Activated CD4-positive, alpha-beta T cell treated with anti-CD3 and anti-CD28 coated beads, Interleukin-10, Interleukin-2, amounts not matched to agents 100 ng/mL and 50 ng/mL, durations not matched to agents 16 hours and 8 hours (primary cell): ENCODE measurements around the gene PRKX.
"Not testable (repeated sequence)": the region's sequence is repeated elsewhere in the genome, so short reads cannot be mapped to it uniquely, and the experiment has no call there.

Experiments
- DNase-seq: peaks from one replicate; pipeline ENCODE4 v3.0.0-alpha.2; 2020

PRKX gene

DNA sequence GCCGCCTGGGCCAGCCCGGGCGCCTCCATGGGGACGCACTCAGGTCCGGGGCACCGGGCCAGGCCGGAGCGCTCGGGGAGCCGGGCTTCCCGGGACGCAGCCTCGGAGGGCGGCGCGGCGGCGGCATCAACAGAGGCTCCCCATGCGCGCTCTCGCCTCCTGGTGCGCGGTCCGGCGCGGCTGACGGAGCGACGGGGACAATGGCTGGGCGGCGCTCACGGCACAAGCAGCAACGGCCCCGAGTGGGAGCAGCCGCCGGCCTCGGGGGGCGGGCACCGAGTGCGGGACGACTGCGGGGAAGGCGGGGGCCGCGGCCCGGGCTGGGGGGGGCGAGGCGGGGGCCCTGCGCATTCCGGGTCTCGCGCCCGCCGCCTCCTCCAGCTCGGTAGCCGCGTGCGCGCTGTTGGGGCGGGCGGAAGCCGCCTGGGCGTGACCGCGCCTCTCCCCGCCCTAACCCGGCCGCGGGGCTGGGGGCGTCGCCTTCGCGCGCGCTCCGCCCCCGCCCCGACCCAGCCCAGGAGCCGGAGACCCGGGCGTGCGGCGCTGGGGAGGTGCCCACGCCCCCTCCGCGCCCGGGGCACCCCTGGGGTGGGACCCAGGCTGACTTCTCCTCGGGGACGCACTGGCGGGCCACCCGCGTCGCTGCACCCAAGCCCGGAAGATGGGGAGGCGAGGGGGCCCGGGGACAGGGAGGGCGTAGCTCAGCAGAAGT, at the start of gene PRKX:
Gene PRKX, minus strand, starts transcription at position 425 of the 712 bp plus-strand sequence. Its CDS starts 396 bp downstream, at position 29.
- peak; percentile 88 for DNase-seq

DNA sequence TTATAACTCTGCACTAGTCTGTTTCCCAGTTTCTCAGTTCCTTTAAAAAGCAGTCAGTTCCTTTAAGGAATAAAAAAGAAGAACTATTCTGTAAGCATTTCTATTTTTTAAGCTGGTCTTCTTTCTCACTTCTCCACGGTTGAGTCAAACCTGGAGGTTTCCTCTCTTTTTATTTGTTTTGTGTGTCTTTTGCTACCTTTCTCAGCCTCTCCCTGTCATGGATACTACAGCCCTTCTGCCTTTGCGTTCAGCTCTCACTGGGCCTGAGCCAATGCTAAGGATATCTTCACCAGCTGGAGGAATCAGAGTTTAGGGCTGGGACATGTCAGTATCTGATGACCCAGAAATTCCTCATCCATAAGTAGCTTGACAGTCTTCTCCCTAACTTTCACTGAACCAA, 49.7 kb upstream of the PRKX start:
- DNase-seq = no peak

DNA sequence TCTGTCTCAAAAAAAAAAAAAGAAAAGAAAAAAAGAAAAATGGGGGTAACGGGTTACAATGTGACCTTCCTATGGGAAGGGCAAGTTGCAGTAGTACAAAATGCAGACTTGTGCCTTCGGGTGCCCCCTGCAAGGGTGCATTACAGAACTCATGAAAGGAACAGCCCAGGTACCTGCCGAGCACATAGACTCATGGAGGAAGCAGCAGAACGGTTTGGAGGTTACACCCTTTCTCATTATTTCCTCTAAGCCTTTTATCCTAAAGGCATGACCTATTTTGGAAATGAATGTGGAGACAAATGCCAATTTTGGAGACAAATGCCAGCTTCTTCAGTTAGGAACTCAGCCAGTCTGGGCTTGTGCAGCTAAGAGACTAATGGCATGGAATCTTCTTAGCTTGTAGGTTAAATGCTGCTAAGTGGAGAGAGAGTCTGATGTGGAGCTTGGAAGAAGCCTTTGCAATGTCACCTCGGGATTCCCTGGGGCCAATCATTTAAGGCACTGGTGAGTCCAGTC, 44.1 kb upstream of the PRKX start:
- DNase-seq = no peak

DNA sequence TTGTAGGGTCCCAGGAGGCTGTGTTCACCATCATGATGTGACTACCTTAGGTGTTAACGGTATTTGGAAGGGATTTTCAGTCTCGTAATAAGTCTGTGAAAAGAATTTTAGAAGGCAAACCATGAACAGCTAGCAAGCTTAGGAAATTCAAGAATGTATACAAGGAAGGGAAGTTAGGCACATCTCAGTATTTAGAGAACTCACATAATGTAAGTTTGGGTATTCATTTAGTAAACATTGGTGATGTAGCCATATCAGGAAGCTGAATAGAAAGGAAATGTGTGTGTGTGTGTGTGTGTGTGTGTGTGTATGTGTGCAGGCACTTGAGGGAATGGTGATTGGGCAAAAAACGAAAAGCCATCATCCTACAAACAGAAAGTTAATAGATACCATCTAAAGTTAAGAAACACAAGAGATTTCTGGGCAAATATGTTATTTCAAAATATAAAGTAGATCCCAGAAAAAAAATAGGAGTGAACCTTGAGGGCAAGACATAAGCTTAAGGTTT, 34.7 kb upstream of the PRKX start:
- DNase-seq = no peak

DNA sequence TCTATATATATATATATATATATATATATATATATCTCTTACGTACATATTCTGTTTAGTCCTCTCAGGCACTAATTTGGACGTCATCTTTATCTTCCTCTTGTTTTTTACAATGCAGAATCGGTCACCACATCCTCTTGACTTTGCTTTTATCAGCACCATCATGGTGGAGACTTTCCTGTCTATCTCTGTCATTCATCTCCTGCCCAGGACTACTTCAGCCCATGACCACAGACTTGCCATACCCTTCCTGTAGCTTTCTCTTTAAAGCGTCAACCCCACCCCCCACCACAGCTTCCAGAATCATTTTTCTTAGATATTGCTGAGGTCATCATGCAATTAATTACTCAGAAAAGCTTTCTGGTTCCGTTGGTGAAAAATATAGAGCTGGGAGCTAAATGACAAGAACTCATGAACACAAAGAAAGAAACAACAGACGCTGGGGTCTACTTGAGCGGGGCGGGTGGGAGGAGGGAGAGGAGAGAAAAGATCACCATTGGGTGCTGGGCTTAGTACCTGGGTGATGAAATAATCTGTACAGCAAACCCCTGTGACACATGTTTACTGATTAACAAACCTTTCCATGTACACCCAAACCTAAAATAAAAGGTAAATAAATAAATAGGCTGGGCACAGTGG, 30.5 kb upstream of the PRKX start:
- peak; percentile 84 for DNase-seq

DNA sequence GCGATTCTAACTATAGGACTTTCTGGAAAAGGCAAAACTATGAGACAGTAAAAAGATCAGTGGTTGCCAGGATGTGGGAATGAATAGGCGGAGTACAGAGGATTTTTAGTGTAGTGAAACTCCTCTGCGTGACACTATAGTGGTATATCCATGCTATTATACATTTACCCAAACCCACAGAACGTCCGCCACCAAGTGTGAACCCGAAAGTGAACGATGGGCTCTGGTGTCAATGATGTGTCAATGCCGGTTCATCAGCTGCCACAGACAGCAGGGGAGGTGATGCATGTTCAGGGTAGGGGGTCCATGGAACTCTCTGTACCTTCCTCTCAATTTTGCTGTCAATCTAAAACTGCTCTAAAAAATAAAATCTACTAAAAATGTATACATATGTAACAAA, 27.5 kb upstream of the PRKX start:
- peak; percentile 23 for DNase-seq

DNA sequence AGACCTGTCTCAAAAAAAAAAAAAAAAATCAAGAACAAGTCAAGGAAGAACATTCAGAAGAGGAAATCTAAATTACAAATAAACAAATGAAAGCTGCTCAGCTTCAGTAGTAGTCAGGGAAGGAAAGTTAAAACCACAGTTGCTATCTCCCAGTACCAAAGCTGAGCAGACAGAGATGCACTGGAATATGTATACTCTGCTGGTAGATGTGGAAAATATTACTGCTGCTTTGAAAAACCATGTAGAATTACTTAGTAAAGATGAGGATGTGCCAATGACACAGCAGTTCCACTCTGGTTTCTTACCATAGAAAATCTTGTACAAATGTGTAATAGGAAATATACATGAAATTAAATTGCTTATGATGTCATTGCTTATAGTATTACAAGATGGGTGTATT, 25.1 kb upstream of the PRKX start:
- DNase-seq = peak; percentile 45

DNA sequence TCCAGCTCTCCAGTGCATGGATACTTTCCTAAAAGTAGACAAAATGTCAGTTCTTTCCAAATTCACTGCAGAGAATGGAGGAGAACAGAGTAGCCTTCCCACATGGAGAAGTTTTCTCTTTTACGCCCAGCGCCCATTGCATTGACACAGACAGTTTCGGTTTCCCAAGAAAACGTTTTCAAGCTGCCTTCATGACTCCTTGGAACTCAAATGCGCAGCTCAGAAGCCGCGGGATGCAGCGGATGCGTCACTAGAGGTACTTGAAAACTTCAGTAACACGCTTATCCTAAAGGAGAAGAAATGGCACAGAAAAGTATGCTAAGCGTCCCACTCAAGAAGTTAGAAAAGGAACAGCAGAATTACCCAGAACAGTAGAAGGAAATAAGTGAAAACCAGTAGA, 23.1 kb upstream of the PRKX start:
- not testable (repeated sequence) for DNase-seq

DNA sequence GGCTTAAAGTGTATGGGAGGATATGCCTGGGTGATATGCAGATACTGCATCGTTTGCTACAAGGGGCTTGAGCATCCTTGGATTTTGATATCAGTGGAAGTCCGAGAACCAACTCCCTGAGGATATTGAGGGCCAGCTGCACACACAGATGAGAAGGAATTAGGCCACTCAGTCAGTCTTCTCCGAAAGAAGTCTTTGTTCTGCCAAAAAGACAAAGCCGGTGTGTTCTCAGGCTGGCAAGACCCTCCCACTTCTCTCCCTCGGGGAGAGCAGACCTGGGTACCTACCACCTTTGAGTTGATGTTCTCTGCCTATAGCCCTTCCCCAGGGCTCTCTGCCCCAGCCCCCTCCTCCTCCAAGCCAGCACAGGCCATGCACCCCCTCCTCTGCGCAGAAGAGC, 22.4 kb upstream of the PRKX start:
- not testable (repeated sequence) for DNase-seq

DNA sequence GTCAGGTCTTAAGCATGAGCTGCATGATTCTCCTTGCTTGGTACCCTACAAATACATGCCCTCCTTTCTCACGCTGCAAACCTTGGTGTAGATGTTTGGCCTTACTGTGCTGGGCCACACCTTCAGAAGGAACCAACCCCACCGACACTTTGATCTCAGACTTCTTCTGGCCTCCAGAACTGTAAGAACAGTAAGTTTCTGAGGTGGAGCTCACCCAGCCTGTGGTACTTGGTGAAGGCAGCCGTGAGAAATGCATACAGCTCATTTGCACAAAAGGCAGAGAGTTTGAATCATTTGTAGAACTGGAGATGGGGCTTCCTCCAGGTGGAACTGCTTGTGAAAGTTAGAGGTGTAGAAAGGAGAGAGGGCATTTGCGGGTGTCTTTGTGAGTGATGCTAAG, 21.0 kb upstream of the PRKX start:
- DNase-seq = not testable (repeated sequence)

DNA sequence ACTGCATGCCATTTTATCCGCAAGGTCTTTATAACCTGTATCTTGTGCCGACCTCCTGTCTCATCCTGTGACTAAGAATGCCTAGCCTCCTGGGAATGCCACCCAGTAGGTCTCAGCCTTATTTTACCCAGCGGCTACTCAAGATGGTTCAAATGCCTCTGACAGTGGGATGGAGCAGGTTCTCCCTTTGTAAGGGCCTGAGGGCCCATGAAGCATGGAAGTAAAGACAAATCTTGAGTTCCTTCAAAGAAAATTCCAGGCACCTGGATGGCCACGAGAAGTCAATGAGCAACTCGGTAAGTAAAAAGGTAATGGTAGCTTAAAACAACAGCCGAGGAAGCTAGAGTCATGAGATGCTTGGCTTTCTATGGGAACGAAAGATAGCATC, 19.6 kb upstream of the PRKX start:
- DNase-seq = no peak

DNA sequence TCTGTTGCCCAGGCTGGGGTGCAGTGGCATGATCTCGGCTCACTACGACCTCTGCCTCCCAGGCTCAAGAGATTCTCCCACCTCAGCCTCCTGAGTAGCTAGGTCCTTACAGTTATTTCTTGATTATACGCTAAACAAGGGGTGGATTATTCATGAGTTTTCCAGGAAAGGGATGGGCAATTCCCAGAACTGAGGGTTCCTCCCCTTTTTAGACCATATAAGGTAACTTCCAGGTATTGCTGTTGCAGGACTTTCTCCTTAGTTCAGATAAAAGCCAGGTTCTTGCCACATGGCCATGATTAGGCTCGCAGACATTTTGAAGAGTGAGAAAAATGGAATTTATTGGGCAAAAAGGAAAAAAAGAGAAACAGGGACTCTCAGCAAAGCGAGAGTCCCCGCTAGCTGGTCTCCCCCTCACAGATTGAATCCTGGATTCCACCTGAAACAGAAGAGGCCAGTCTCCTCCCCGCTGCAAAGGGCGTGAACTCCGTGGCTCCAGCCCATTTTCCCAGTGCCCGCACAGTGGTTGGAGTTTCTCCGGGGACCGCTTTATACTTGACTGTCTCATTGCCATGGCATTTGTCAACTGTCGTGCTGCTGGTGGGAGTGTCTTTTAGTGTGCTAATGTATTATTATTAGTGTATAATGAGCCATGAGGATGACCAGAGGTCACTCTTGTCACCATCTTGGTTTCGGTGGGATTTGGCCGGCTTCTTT, 19.0 kb upstream of the PRKX start:
- not testable (repeated sequence) for DNase-seq

DNA sequence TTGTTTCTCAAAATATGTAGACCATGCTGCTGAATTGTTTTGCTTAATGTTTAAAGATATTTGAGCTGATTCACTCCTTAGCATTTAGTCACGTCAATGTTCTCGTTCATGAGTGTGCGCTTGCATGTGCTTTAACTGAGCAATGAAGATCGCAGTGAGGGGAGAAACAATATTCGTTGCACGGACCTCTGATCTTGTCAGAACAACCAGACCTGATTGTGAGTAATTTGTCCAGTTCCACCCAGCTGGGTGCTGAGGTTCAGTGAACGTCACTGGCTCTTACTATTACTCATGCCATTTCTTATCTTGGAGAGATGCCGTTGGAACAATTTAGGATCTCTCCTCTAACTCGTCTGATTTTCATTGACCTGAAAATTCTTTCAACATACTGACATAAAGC, 15.0 kb upstream of the PRKX start:
- no peak for DNase-seq

DNA sequence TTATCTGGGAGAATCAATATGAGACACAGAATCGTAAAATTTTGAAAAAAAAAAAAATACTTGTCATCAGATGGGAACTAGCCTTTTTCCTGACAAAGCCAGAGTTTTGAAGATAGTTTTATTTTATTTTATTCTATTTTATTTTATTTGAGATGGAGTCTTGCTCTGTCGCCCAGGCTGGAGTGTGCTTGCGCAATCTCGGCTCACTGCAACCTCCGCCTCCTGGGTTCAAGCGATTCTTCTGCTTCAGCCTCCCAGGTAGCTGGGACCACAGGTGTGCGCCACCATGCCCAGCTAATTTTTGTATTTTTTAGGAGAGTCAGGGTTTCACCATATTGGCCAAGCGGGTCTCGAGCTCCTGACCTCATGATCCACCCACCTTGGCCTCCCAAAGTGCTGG, 10.0 kb upstream of the PRKX start:
- not testable (repeated sequence) for DNase-seq

DNA sequence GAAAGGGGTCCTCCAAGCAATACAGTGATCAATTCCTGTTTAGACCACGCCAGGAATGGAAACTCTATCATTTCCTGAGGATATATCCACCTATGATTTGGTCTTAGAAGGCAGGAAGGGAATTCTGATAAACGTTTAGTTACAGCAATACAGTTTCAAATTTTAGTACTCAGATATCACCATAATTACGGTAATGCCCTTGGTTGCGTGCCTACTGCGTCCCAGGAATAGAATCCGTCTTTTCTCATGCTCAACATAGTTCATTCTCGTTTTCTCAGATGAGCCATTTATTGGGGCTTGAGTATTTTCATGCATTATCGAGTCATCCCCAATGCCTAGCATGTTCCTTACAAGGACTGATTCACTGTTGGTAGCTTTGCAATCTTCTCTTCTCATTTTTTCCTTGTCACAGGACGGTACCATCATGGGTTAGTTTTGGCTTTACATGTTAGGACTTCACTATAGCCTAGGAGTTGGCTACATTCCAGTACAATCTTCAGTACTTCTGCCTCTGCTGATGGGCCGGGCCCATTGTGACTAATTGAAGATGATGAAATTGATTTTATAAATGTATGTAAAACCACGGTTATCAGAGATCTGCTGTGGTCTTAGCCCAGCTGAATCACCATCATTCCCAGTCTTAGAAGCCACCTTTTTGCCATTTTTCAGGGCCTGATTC, 4.4 kb upstream of the PRKX start:
- no peak for DNase-seq

DNA sequence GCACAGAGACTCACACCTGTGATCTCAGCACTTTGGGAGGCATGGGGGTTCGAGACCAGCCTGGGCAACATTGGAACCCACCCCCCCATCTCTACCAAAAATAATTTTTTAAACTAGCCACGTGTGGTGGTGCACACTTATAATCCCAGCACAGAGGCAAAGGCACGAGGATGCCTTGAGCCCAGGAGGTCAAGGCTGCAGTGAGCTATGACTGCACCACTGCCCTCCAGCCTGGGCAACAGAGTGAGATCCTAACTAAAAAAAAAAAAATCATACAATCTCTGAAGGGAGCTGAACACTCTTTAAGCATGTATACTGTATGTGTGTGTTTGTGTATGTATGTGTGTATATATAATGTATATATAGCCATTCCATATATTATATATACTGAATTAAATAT, 2.5 kb upstream of the PRKX start:
- DNase-seq = no peak

DNA sequence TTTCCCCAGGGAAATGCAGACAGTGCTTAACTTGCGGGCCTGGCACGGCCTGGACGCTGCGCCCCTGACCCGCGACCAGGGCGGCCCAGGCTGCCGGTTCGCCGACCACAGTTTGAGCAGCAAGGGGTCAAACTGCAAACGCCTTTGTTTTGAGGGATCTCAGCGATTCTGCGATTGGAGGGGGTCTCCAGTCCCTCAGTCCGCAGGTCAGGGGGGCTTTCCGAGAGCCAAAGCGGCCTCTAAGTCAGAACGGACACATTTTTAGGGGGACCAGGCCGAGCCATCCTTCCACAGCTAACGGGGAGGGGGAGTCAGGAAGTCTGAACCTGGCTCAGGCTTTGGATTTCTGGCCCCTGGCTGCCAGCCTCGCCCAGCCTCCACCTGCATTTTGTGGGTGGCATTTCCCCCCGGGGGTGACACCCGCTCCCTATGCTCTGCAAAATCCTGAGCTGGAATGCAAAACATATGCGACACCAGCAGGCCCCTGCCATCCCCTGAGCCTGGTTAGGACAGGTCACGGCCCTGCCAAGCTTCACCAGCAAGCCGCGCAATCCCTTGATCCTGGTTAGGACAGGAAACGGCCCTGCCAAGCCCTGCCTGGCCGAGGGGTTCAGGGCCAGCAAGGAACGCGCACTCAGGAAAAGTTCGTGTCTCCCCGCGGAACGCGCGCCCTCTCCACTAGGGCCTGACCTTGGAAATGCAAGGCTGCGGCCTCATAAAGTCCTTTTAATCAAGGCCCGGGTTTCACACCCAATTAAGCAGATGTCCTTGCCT, 1.4 kb upstream of the PRKX start:
- not testable (repeated sequence) for DNase-seq

DNA sequence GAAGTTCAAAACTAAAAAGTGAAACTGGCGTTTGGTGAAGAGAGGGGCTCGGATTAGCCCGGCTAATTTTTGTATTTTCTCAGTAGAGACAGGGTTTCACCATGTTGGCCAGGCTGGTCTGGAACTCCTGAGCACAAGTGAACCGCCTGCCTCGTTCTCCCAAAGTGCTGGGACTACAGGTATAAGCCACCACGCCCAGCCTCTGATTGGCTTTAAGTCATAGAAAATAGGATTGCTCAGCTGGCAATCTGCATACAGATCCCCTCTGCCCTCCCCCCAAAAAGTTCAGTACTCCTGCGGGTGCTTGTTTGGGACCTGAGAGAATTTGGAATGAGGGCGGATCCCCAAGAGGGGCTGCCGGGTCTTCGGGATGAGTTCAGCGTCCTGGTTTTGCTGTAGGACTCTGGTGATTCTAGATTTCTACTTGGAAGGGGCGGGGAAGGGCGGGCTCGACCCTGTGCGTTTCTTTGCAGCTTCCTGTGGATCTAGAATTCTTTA, 537 bp upstream of the PRKX start:
- no peak for DNase-seq

DNA sequence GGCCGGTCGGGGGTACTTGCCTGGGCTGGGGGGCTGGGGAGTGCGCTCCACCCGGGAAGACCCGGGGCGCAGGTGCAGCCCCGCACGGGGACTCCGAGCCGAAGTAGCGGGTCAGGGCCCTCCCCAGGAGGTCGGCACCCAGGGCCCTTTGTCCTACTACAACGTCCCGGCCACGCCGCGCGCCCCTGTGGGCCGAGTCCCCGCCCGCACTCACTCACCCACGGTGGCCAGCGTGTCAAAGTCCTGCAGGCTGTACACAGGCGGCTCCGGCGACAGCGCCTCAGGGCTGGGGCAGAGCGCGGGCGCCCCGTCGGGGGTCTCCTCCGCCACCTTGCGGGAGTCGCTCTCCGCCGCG, 602 bp downstream of the PRKX start:
- DNase-seq = no peak

DNA sequence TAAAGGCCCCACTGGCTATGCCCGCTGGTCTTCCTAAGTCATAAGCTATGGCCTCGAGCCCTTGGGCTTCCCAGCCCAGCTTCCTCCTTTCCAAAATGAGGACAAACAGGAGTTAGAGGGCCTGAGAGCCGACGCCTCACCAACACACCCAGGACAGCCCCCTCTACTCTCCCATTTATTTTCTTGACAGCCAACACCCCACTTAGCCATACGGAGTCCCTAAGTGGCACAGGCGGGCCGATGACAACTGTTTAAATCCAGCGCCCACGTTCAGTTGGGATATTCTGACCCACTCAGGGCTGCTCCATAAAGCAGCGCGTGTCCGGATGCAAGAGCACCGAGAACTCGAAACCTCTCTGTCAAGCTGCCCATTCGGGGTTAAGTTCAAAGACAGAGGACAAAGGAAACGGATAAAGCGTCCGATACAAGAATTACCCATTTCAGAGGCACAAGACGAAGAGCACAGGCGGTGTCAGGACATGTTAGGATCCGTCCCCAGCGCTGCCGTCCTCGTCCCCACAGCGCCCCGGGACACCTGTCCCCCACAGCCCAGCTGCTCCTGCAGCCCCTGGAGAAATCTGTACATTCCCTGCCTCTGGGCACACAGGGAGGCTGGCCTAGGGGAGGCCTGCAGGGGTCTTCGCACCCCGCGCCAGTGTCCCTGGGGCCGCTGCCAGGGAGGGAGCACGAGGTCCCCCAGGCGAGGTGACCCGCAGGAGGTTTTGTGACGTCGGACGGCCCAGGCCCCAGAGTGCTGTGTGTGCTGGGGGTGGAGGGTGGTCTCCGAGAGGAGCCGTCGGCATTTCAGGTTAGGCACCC, 1.2 kb downstream of the PRKX start:
- DNase-seq = peak; percentile 22

DNA sequence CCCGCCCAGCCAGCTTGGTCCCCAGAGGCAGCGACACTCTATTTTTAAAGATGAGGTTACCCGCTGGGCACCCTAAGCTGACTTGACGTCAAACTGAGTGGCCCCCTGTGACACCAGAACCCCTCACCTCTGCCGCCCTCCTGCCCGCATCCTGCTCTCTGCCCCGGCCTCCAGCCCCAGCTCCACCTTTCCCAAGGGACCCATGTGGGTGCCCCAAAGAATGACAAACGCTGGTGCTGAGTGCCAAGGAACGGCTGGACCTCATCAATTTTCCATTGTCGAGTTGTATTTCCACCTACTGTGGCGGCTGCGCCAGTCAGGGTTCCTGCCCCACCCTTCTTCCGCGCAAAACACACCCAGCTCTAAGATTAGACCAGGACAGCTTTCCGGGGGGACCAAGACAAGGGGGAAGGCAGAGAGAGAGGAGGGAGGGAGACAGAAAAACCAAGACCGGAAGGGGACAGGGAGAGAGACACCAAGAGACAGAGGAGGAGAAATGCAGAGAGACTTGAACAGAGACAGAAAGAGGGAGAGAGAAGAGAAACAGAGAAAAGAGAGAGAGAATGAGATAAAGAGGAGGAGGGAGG, 2.0 kb downstream of the PRKX start:
- peak; percentile 37 for DNase-seq
